Testis (tissue), 2 donors: ENCODE measurements around the gene NADSYN1.

Source experiments
- CTCF ChIP-seq, 3 experiments: fragments of 450-650 bp in 2 of 3; fragments of 200-600 bp in 1 of 3; sonication (generic) in 1 of 3; IDR thresholded peaks; one replicate each; pipeline ENCODE4 v1.5.1; 2016 to 2019; ENCODE audit warnings: antibody characterized with exemption in 3 of 3, mild to moderate bottlenecking in 2 of 3, moderate library complexity in 1 of 3
- POLR2A ChIP-seq: fragments of 450-650 bp; IDR thresholded peaks from one replicate; pipeline ENCODE4 v1.6.1; 2017; ENCODE audit warnings: antibody characterized with exemption, mild to moderate bottlenecking, moderate library complexity

GRCh38 chr11:71420455-71421241 lies 32.4 kb upstream of the NADSYN1 start:
- peak; percentile 15 to 58 (median 56) for TF ChIP-seq CTCF (IDR thresholded peaks at IDR 0.05)
- no peak for TF ChIP-seq POLR2A
